Immature natural killer cell (primary cell): ENCODE data around the gene STOX1. TPM values are rescaled to one million over a fixed set of nuclear protein-coding genes. Genes with fewer than 3 reads are reported as not detected.
"Not testable (repeated sequence)": the region's sequence is repeated elsewhere in the genome, so short reads cannot be mapped to it uniquely, and the experiment has no call there.

ENCODE experiments used
- DNase-seq, 3 donors: peaks; one replicate each; pipeline ENCODE4 v3.0.0; 2022; ENCODE audit warnings: mixed read lengths in 1 of 3
- H3K27ac Mint-ChIP-seq, 6 donors: one replicate each; pipeline ENCODE4 v1.8.0; 2020; ENCODE audit warnings: mixed read lengths in 6 of 6, mild to moderate bottlenecking in 5 of 6, inconsistent platforms in 4 of 6, moderate library complexity in 3 of 6
- H3K27me3 Mint-ChIP-seq, 3 donors: one replicate each; pipeline ENCODE4 v1.8.0; 2020 to 2021; ENCODE audit warnings: low read depth in 3 of 3, mild to moderate bottlenecking in 3 of 3, mixed read lengths in 3 of 3, moderate library complexity in 3 of 3, inconsistent platforms in 1 of 3
- H3K36me3 Mint-ChIP-seq, 3 donors: one replicate each; pipeline ENCODE4 v1.8.0; 2020; ENCODE audit warnings: mixed read lengths in 3 of 3, inconsistent platforms in 2 of 3, mild to moderate bottlenecking in 2 of 3
- H3K4me1 Mint-ChIP-seq, 2 donors: one replicate each; pipeline ENCODE4 v1.8.0; 2020; ENCODE audit warnings: inconsistent platforms in 2 of 2, mild to moderate bottlenecking in 2 of 2, mixed read lengths in 2 of 2, moderate library complexity in 1 of 2
- H3K4me3 Mint-ChIP-seq, 5 donors: one replicate each; pipeline ENCODE4 v1.8.0; 2020; ENCODE audit warnings: mild to moderate bottlenecking in 5 of 5, mixed read lengths in 5 of 5, inconsistent platforms in 3 of 5, moderate library complexity in 3 of 5
- H3K9me3 Mint-ChIP-seq, 6 donors: one replicate each; pipeline ENCODE4 v1.8.0; 2020; ENCODE audit warnings: mild to moderate bottlenecking in 6 of 6, mixed read lengths in 6 of 6, inconsistent platforms in 4 of 6, moderate library complexity in 3 of 6
- polyA plus RNA-seq, 3 donors: library from polyadenylated mRNA; unstranded; fragments of 300-500 nt; fragmentation: Illumina TruSeq; gene quantifications; one replicate each; pipeline ENCODE4 v1.2.3, GENCODE V29; 2021

STOX1 gene
- polyA plus RNA-seq, 3 donors from 2014 or later, result not detected

GRCh38 chr10:68925489-68925888 lies 98.2 kb downstream of the STOX1 start:
- H3K4me3 Mint-ChIP-seq, result no peak overlapping the region
- H3K36me3 Mint-ChIP-seq, result peaks cover 7 to 14% (median 9%) of the 10 kb centered on the region in 3 donors
- peaks cover 2 to 17% of the 10 kb centered on the region in 2 donors for H3K4me1 Mint-ChIP-seq
- DNase-seq, result no peak
- H3K9me3 Mint-ChIP-seq, result no peaks in the 10 kb centered on the region
- H3K27me3 Mint-ChIP-seq, result peaks cover 0 to 2% (median 0%) of the 10 kb centered on the region in 3 donors
- H3K27ac Mint-ChIP-seq, result no peak overlapping the region

GRCh38 chr10:68929157-68929556 lies 101.8 kb downstream of the STOX1 start:
- peaks cover 13 to 17% (median 15%) of the 10 kb centered on the region in 3 donors for H3K36me3 Mint-ChIP-seq
- not testable (repeated sequence) for H3K9me3 Mint-ChIP-seq
- peak overlapping the region in 2 of 6 donors; percentile 11 to 72 for H3K27ac Mint-ChIP-seq

GRCh38 chr10:68929888-68930287 lies 102.6 kb downstream of the STOX1 start:
- not testable (repeated sequence) for H3K27ac Mint-ChIP-seq, DNase-seq, H3K27me3 Mint-ChIP-seq, H3K4me3 Mint-ChIP-seq, H3K9me3 Mint-ChIP-seq
- Mint-ChIP-seq H3K36me3 (peaks cover 9 to 13% (median 11%) of the 10 kb centered on the region in 3 donors), H3K4me1 (peaks cover 0 to 11% of the 10 kb centered on the region in 2 donors)

More at GRCh38 chr10:68929157-68929556, 101.8 kb downstream of the STOX1 start:
- H3K4me3 Mint-ChIP-seq, DNase-seq, H3K27me3 Mint-ChIP-seq: not testable (repeated sequence)
- peaks cover 2 to 18% of the 10 kb centered on the region in 2 donors for H3K4me1 Mint-ChIP-seq

- H3K27me3 Mint-ChIP-seq, DNase-seq, H3K4me1 Mint-ChIP-seq, H3K9me3 Mint-ChIP-seq, H3K4me3 Mint-ChIP-seq, H3K27ac Mint-ChIP-seq: not testable (repeated sequence)
- peaks cover 9 to 20% (median 16%) of the 10 kb centered on the region in 3 donors for H3K36me3 Mint-ChIP-seq
These were observed 105.5 kb downstream of the STOX1 start for GRCh38 chr10:68932860-68933259.

GRCh38 chr10:68934994-68935393 lies 107.7 kb downstream of the STOX1 start:
- Mint-ChIP-seq H3K27ac (no peak overlapping the region), H3K27me3 (peaks cover 0 to 3% (median 0%) of the 10 kb centered on the region in 3 donors), H3K9me3 (no peaks in the 10 kb centered on the region), H3K4me3 (no peak overlapping the region), H3K4me1 (peaks cover 0 to 13% of the 10 kb centered on the region in 2 donors), H3K36me3 (peaks cover 9 to 30% (median 21%) of the 10 kb centered on the region in 3 donors)
- no peak for DNase-seq

- Mint-ChIP-seq H3K27ac (peak overlapping the region in 2 of 6 donors; percentile 19 to 53), H3K36me3 (peaks cover 3 to 19% (median 15%) of the 10 kb centered on the region in 3 donors), H3K4me1 (peaks cover 0 to 7% of the 10 kb centered on the region in 2 donors), H3K9me3 (no peaks in the 10 kb centered on the region), H3K27me3 (peaks cover 0 to 3% (median 0%) of the 10 kb centered on the region in 3 donors), H3K4me3 (no peak overlapping the region)
- no peak for DNase-seq
These were observed 110.8 kb downstream of the STOX1 start for GRCh38 chr10:68938117-68938516.

GRCh38 chr10:68938884-68939283 lies 111.6 kb downstream of the STOX1 start:
- Mint-ChIP-seq H3K4me1 (peaks cover 0 to 7% of the 10 kb centered on the region in 2 donors), H3K27me3 (peaks cover 0 to 3% (median 0%) of the 10 kb centered on the region in 3 donors), H3K36me3 (peaks cover 3 to 21% (median 15%) of the 10 kb centered on the region in 3 donors), H3K4me3 (no peak overlapping the region), H3K9me3 (no peaks in the 10 kb centered on the region), H3K27ac (no peak overlapping the region)
- DNase-seq, result no peak

- not testable (repeated sequence) for H3K4me3 Mint-ChIP-seq, DNase-seq, H3K4me1 Mint-ChIP-seq, H3K9me3 Mint-ChIP-seq, H3K27me3 Mint-ChIP-seq
- Mint-ChIP-seq H3K36me3 (peaks cover 3 to 29% (median 15%) of the 10 kb centered on the region in 3 donors), H3K27ac (peak overlapping the region in 1 of 6 donors; percentile 8)
These were observed 113.6 kb downstream of the STOX1 start for GRCh38 chr10:68940917-68941316.

Other genes with a start within 250 kb of the STOX1 start
- 10 to 100 TPM in 2 of 3 donors, 1 to 10 TPM in 1; 8.5 to 51.6 (median 14.8) TPM for gene CCAR1, start 106.3 kb upstream of the STOX1 start, polyA plus RNA-seq
- 10 to 100 TPM; 29.6 to 53.9 (median 32.5) TPM for gene DDX50, start 73.8 kb downstream of the STOX1 start, polyA plus RNA-seq
- 10 to 100 TPM in 2 of 3 donors, 1 to 10 TPM in 1; 8.9 to 14.6 (median 12.6) TPM for gene DDX21, start 128.6 kb downstream of the STOX1 start, polyA plus RNA-seq
- 1 to 10 TPM; 1.7 to 4.3 (median 2.8) TPM for gene KIFBP, start 161.3 kb downstream of the STOX1 start, polyA plus RNA-seq